Endothelial cell of umbilical vein (primary cell): ENCODE measurements around the gene RAB40A. TPM values are rescaled to one million over a fixed set of nuclear protein-coding genes. Genes with fewer than 3 reads are reported as not detected.

Source experiments
- BruUV-seq: library from RNA; stranded (reverse); fragments of 400-500 nt; replicated peaks from 2 replicates; lab custom pipeline; 2021; lab: Mats Ljungman, UMichigan
- CTCF ChIA-PET: fragments of 300-600, 350-600 bp; sonication (Branson Sonifier 250); formaldehyde crosslinking; loops from one replicate; lab custom pipeline; 2021; ENCODE audit warnings: antibody characterized with exemption, inconsistent platforms; lab: Charles Lee
- POLR2A ChIA-PET: fragments of 300-600, 350-600 bp; sonication (Branson Sonifier 250); formaldehyde crosslinking; loops from one replicate; lab custom pipeline; 2021; ENCODE audit warnings: antibody characterized with exemption, inconsistent platforms; lab: Charles Lee
- DNase-seq: peaks from one replicate; pipeline ENCODE4 v3.0.0-alpha.2; 2011; ENCODE audit warnings: low read depth, low spot score
- FAIRE-seq: peaks from 2 replicates; lab custom pipeline; 2011; peaks lifted over from hg19 to GRCh38; lab: Jason Lieb, UNC
- H2AFZ ChIP-seq: 2 replicates; pipeline ENCODE4 v1.6.0; 2012; ENCODE audit warnings: low read depth, low read length, control low read depth, inconsistent platforms
- H3K27ac ChIP-seq: 2 replicates; pipeline ENCODE4 v1.5.1; 2011; ENCODE audit warnings: low read depth, mild to moderate bottlenecking, control low read depth, low read length, moderate library complexity; ENCODE audit not compliant: insufficient read depth
- H3K27me3 ChIP-seq, 2 experiments: 2 replicates each; pipeline versions ENCODE4 v1.6.0 to v1.6.1; 2011; ENCODE audit warnings: low read length in 2 of 2, mixed read lengths in 1 of 2; ENCODE audit not compliant: control insufficient read depth in 2 of 2, insufficient read depth in 2 of 2
- H3K36me3 ChIP-seq, 2 experiments: 2 replicates in 1 of 2; 3 replicates in 1 of 2; pipeline ENCODE4 v1.5.1; 2011; ENCODE audit warnings: low read length in 2 of 2, mild to moderate bottlenecking in 1 of 2, moderate library complexity in 1 of 2; ENCODE audit not compliant: control insufficient read depth in 2 of 2, insufficient read depth in 2 of 2; ENCODE audit errors: extremely low read depth in 1 of 2
- H3K4me1 ChIP-seq: 3 replicates; pipeline ENCODE4 v1.5.1; 2011; ENCODE audit warnings: mild to moderate bottlenecking, low read length; ENCODE audit not compliant: control insufficient read depth, insufficient read depth; ENCODE audit errors: extremely low read depth
- H3K4me2 ChIP-seq: 2 replicates; pipeline ENCODE4 v1.6.1; 2011; ENCODE audit warnings: low read length, control low read depth, mixed read lengths; ENCODE audit not compliant: insufficient read depth
- H3K4me3 ChIP-seq, 3 experiments: fragments of 200-600 bp in 1 of 3; sonication (generic), shearing (Covaris generic) in 1 of 3; replicated peaks in 1 of 3; 2 replicates each; pipeline ENCODE4 v1.5.1; 2011 to 2016; ENCODE audit warnings: control low read depth in 3 of 3, low read length in 3 of 3, mild to moderate bottlenecking in 2 of 3, inconsistent platforms in 1 of 3, low read depth in 1 of 3, moderate library complexity in 1 of 3; ENCODE audit not compliant: insufficient read depth in 1 of 3
- H3K79me2 ChIP-seq: 2 replicates; pipeline ENCODE4 v1.6.0; 2012; ENCODE audit warnings: low read length, inconsistent platforms; ENCODE audit not compliant: control insufficient read depth, insufficient read depth
- H3K9ac ChIP-seq: replicated peaks from 2 replicates; pipeline ENCODE3; 2011; ENCODE audit warnings: low read length, control low read depth; ENCODE audit not compliant: insufficient read depth; ENCODE audit errors: extremely low read depth
- H3K9me1 ChIP-seq: replicated peaks from 3 replicates; pipeline ENCODE4 v1.6.0; 2011; ENCODE audit warnings: mild to moderate bottlenecking, low read length; ENCODE audit not compliant: control insufficient read depth, insufficient read depth; ENCODE audit errors: extremely low read depth
- H3K9me3 ChIP-seq: replicated peaks from 2 replicates; pipeline ENCODE4 v1.5.1; 2012; ENCODE audit warnings: low read length, inconsistent platforms; ENCODE audit not compliant: control insufficient read depth, insufficient read depth
- H4K20me1 ChIP-seq: replicated peaks from 2 replicates; pipeline ENCODE3; 2011; ENCODE audit warnings: mild to moderate bottlenecking, low read length; ENCODE audit not compliant: control insufficient read depth, insufficient read depth; ENCODE audit errors: extremely low read depth
- CTCF ChIP-seq, 2 donors: IDR thresholded peaks; 1 replicate in 1 of 2; 2 replicates in 1 of 2; pipeline ENCODE4 v1.5.1; 2011; ENCODE audit warnings: low read length in 2 of 2, mild to moderate bottlenecking in 2 of 2, moderate library complexity in 2 of 2, control low read depth in 1 of 2, inconsistent platforms in 1 of 2, low read depth in 1 of 2; ENCODE audit not compliant: insufficient read depth in 1 of 2; ENCODE audit errors: extremely low read depth in 1 of 2
- EZH2 ChIP-seq: IDR thresholded peaks from 2 replicates; pipeline ENCODE4 v1.6.1; 2012; ENCODE audit warnings: borderline replicate concordance, low read depth, mild to moderate bottlenecking, moderate library complexity, low read length, inconsistent platforms; ENCODE audit not compliant: severe bottlenecking
- FOS ChIP-seq: IDR thresholded peaks from 2 replicates; pipeline ENCODE4 v1.6.1; 2011; ENCODE audit warnings: mild to moderate bottlenecking, low read length, moderate library complexity, borderline replicate concordance; ENCODE audit not compliant: insufficient read depth
- GATA2 ChIP-seq: IDR thresholded peaks from 2 replicates; pipeline ENCODE4 v1.7.0; 2011; ENCODE audit warnings: low read depth, mild to moderate bottlenecking, moderate library complexity, mixed read lengths, low read length; ENCODE audit not compliant: insufficient read length, insufficient read depth
- JUN ChIP-seq: IDR thresholded peaks from 2 replicates; pipeline ENCODE4 v1.6.1; 2011; ENCODE audit warnings: borderline replicate concordance, low read depth; ENCODE audit not compliant: insufficient read length, insufficient read depth
- MAX ChIP-seq: IDR thresholded peaks from 2 replicates; pipeline ENCODE4 v1.6.1; 2011; ENCODE audit not compliant: insufficient read depth, insufficient read length
- MYC ChIP-seq: IDR thresholded peaks from one replicate; pipeline ENCODE4 v1.6.1; 2011; ENCODE audit warnings: mild to moderate bottlenecking, low read depth, low read length
- POLR2A ChIP-seq: IDR thresholded peaks from 2 replicates; pipeline ENCODE4 v1.6.1; 2012; ENCODE audit warnings: low read depth, mild to moderate bottlenecking, control low read depth, low read length
- POLR2AphosphoS5 ChIP-seq: IDR thresholded peaks from 2 replicates; pipeline ENCODE4 v1.6.1; 2012; ENCODE audit warnings: low read depth, mild to moderate bottlenecking, control low read depth, low read length, moderate library complexity; ENCODE audit not compliant: insufficient read depth
- dilution Hi-C: fragments of 300-500 bp; cut with MboI; formaldehyde crosslinking; loops from one replicate; pipeline ENCODE4 v1.15.0; 2019; ENCODE audit warnings: low sequenced_read_pairs; ENCODE audit not compliant: extremely low pct_ligation_motif_present
- intact Hi-C: fragments of 100-400 bp; cut with micrococcal nuclease; formaldehyde crosslinking; loops from one replicate; pipeline ENCODE4 v1.10.0; 2022
- polyA plus RNA-seq, 4 experiments: library from polyadenylated mRNA; depleted of rRNA in 3 of 4; stranded (reverse) in 3 of 4; unstranded in 1 of 4; fragments of >200 nt; gene quantifications; 2 replicates each; pipeline versions ENCODE4 v1.2.1 to v1.2.3, GENCODE V29; 2011 to 2012; ENCODE audit warnings: missing spikeins in 1 of 4
- total RNA-seq: library from RNA; stranded (reverse); gene quantifications from 2 replicates; pipeline ENCODE4 v1.2.3, GENCODE V29; 2021

The RAB40A gene
- total and polyA plus RNA-seq, 2 donors (not counting 3 experiments of a cell fraction or from before 2014, with no cell fraction given), result 0.30 to 0.58 TPM

- H3K27ac ChIP-seq, result no peak overlapping the region
- TF ChIP-seq FOS (no peak), MYC (no peak), CTCF (IDR thresholded peaks at IDR 0.05; ENCODE audit: extremely low read depth in 1 of 2, insufficient read depth in 1 of 2, low read depth in 1 of 2, low read length in 2 of 2) (no peak), EZH2 (no peak), JUN (no peak), GATA2 (no peak), POLR2AphosphoS5 (no peak), POLR2A (no peak), MAX (no peak)
- ChIA-PET POLR2A (no interaction called here), CTCF (no interaction called here)
- H3K9ac ChIP-seq, result no peak overlapping the region
- dilution Hi-C loops, result no loop called here
- no peaks in the 10 kb centered on the region for H3K9me3 ChIP-seq
- H2AFZ ChIP-seq, result no peak overlapping the region
- no peaks in the 10 kb centered on the region for H3K4me1 ChIP-seq
- no peak overlapping the region for H3K4me2 ChIP-seq
- H3K79me2 ChIP-seq, result no peaks in the 10 kb centered on the region
- no peaks in the 10 kb centered on the region for H3K27me3 ChIP-seq
- intact Hi-C loops, result no loop called here
- no peaks in the 10 kb centered on the region for H3K9me1 ChIP-seq
- no peaks in the 10 kb centered on the region for H3K36me3 ChIP-seq
- DNase-seq (no peak), FAIRE-seq (no peak)
- H4K20me1 ChIP-seq, result no peaks in the 10 kb centered on the region
- no TSS peak for BruUV-seq
- H3K4me3 ChIP-seq, result no peak overlapping the region
These were observed 6.2 kb downstream of the RAB40A start for GRCh38 chrX:103513067-103513466.
